Cerebellar cortex (tissue), 1 donor: Measurements from ENCODE around the gene CDC42BPA.
A peak's percentile ranks its signal among the peaks of the same experiment; 100 is the strongest.

Experiments
- DNase-seq: peaks from one replicate; pipeline ENCODE4 v3.0.0-alpha.2; 2015; ENCODE audit warnings: low spot score

Gene CDC42BPA

GRCh38 chr1:226990133-226990716 lies 328.1 kb downstream of the CDC42BPA start:
- no peak for DNase-seq

GRCh38 chr1:226989085-226989920 lies 329.0 kb downstream of the CDC42BPA start:
- DNase-seq, result no peak

GRCh38 chr1:226988334-226988666 lies 330.0 kb downstream of the CDC42BPA start:
- no peak for DNase-seq

GRCh38 chr1:226987623-226988333 lies 330.5 kb downstream of the CDC42BPA start:
- DNase-seq, result no peak

DNA sequence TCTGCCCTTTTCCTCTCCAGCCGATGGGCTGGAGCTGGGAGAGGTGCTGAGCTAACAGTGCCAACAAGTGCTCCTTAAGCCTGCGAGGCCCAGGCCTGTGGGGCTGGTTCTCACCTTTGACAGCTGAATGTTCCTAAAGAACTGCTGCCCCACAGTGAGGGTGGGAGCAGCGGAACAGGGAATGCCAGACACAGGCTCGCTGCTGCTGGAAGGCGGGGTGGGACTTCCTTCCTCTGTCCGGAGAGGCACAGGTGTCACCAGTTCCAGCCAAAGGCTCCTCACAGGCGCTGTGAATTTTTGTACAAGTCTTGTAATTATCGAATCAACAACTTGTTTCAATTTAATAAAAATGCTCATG lies 331.1 kb downstream of the CDC42BPA start:
- no peak for DNase-seq

- no peak for DNase-seq
Observed at GRCh38 chr1:226986496-226987178, 331.7 kb downstream of the CDC42BPA start.

- no peak for DNase-seq
Observed at GRCh38 chr1:226985839-226986463, 332.3 kb downstream of the CDC42BPA start.

DNA sequence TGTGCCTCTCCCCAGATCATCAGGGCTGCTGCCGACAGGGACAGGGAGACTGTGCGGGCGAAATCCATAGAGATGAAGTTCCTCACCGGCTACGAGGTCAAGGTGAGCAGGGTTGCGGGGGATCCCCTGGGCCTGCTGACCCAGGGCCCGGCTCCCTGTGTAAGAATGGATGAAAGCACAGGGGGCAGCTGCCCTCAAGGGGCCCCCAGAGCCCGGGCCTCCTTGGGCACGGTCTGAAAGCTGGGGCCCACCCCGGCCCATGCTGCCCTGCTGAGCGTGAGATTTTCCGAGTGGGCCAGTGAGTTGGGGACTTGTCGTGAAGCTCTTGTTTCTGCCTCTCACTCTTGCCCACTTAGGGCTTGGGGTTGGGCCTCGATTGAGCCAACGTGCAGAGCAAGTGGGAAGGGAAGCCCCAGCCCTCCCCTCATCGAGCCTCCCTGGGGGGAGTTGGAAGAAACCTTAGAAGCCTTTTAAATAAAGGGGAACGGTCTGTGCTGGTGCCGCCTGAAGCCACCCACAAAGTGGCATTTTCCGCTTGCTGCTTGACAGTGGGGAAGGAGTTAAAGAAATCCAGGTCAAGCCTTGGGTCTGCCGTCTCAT lies 333.0 kb downstream of the CDC42BPA start:
- no peak for DNase-seq

DNA sequence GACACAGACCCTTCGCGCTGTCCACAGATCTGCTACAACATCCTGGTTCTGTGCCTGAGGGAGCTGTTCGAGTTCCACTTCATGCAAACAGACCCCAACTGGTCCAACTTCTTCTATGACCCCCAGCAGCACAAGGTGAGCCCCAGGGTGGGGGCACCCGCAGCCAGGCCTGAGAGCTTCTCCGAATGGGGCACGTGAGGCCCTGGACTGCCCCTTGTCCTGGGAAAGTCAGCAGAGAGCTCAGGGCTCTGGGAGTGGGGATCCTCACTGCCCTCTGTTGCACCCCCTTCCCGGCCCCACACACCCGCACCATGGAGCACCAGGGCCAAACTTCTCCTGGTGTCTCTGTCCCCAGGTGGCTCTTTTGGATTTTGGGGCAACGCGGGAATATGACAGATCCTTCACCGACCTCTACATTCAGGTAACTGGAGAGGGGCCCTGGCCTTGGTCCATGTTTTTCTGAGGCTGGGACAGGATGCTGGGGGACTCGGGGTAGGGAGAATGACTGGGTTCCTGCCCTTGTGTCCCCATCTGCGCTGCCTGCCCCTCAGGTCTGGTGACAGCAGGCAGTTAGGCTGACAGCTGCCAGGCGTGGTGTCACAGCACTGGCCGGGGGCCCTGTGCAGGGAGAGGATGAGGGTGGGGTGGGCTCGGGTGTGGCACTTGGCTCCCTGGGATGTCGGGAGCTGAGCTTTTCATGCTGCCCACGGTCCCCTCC lies 333.6 kb downstream of the CDC42BPA start:
- DNase-seq, result no peak

DNA sequence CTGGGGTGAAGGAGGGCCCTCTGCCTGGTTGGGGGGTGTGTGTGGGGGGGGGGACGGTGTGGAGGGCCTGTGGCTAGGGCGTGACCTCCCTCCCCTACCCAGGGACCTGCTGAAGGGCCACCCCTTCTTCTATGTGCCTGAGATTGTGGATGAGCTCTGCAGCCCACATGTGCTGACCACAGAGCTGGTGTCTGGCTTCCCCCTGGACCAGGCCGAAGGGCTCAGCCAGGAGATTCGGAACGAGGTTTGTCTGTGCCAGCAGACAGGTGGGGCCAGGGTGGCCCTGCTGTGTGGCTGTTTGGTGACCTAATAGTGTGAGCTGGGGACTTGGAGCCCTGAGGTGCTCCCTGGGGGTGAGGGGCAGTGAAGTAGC lies 334.3 kb downstream of the CDC42BPA start:
- DNase-seq, result no peak

GRCh38 chr1:226983247-226983991 lies 334.9 kb downstream of the CDC42BPA start:
- DNase-seq, result no peak

DNA sequence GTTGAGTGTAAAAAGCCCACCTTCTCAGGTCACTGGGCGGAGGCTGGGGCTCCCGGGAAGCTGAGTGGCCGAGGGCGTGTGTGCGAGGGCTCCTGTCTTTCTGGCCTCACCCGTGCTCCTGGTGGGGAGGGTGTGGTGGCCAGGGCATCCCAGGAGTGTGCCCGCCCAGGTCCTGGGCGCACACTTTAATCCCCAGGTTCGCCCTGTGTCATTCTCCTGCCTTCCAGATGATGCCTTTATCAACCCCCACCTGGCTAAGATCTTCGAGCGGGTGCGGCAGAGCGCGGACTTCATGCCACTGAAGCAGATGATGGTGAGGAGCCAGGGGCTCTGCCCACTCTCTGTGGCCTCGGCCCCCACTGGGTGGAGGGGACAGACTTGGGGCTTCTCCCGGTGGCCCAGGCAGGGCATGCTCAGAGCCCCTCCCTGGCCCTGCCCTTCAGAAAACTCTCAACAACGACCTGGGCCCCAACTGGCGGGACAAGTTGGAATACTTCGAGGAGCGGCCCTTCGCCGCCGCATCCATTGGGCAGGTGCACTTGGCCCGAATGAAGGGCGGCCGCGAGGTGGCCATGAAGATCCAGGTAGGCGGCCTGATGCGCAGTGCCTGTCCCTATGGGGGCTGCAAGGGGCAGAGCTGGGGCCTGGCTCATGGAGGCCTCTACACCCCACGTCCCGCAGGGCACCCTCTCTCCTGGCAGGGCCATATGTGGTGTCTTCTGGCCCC lies 335.7 kb downstream of the CDC42BPA start:
- no peak for DNase-seq

- no peak for DNase-seq
Observed at GRCh38 chr1:226981838-226982237, 336.5 kb downstream of the CDC42BPA start.

GRCh38 chr1:226981386-226981817 lies 336.9 kb downstream of the CDC42BPA start:
- no peak for DNase-seq

GRCh38 chr1:226980565-226981385 lies 337.5 kb downstream of the CDC42BPA start:
- no peak for DNase-seq

DNA sequence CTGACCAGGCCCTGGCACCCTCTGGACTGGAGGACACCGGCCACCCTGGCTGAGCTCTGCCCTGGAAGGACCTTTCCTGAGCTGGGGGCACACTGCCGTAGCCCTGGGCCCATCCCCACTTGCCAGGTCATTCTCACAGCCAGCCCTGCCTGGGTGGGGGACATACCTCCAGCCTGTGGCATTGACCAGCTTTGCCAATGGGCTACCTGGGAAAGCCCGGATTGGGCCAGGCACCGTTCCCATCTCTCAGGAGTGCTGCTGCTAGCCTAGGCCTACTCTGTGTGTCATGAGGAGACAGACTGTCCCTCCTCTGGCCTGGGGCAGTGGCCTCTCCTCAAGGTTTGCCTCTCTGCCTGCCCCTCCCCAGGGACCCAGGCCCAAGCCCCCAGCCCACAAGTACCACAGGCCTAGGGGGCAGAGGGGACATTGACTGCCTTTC lies 338.2 kb downstream of the CDC42BPA start:
- no peak for DNase-seq

GRCh38 chr1:226979517-226980121 lies 338.7 kb downstream of the CDC42BPA start:
- peak; percentile 84 for DNase-seq

- DNase-seq, result no peak
Observed at GRCh38 chr1:226979115-226979516, 339.2 kb downstream of the CDC42BPA start.
